Activated CD4-positive, alpha-beta T cell treated with anti-CD3 and anti-CD28 coated beads for 36 hours (primary cell): ENCODE data around the gene CDK19. TPM values are rescaled to one million over a fixed set of nuclear protein-coding genes. Genes with fewer than 3 reads are reported as not detected.
A peak's percentile ranks its signal among the peaks of the same experiment; 100 is the strongest.

ENCODE experiments used
- ATAC-seq: fragments of 200-7000 bp; cut with Tn5 transposase; one replicate; pipeline ENCODE4 v1.10.0; 2021; ENCODE audit warnings: mild to moderate bottlenecking, moderate library complexity
- CTCF ChIA-PET: fragments of 350-600 bp; sonication (Branson Sonifier 250); formaldehyde crosslinking; loops from one replicate; lab custom pipeline; 2021; ENCODE audit warnings: antibody characterized with exemption; lab: Charles Lee
- POLR2A ChIA-PET: fragments of 350-600 bp; sonication (Branson Sonifier 250); formaldehyde crosslinking; loops from one replicate; lab custom pipeline; 2021; ENCODE audit warnings: antibody characterized with exemption, inconsistent platforms; lab: Charles Lee
- DNase-seq: peaks from one replicate; pipeline ENCODE4 v3.0.0-alpha.2; 2020
- H3K27ac Mint-ChIP-seq: one replicate; pipeline ENCODE4 v1.8.0; 2021; ENCODE audit warnings: mixed read lengths
- H3K27me3 Mint-ChIP-seq: one replicate; pipeline ENCODE4 v1.8.0; 2021; ENCODE audit warnings: mixed read lengths
- H3K36me3 Mint-ChIP-seq: one replicate; pipeline ENCODE4 v1.8.0; 2021; ENCODE audit warnings: low read depth, mixed read lengths
- H3K4me1 Mint-ChIP-seq: one replicate; pipeline ENCODE4 v1.8.0; 2021; ENCODE audit warnings: mixed read lengths
- H3K4me3 Mint-ChIP-seq: one replicate; pipeline ENCODE4 v1.8.0; 2021; ENCODE audit warnings: mild to moderate bottlenecking, moderate library complexity, mixed read lengths
- H3K9me3 Mint-ChIP-seq: one replicate; pipeline ENCODE4 v1.8.0; 2021; ENCODE audit warnings: low read depth, mixed read lengths
- intact Hi-C, 2 experiments: fragments of 100-400 bp; cut with DNase I in 1 of 2; cut with micrococcal nuclease in 1 of 2; formaldehyde crosslinking; loops; one replicate each; pipeline versions ENCODE4 v1.14.2 to v1.15.1; 2022 to 2024; cut with DNase I, micrococcal nuclease
- total RNA-seq, 2 experiments: library from RNA; stranded (reverse); gene quantifications; one replicate each; pipeline ENCODE4 v1.2.3, GENCODE V29; 2021

Gene CDK19
- total RNA-seq, 2 experiments from 2014 or later, result 14.7 to 15.7 TPM

GRCh38 chr6:110681543-110682459, 133.5 kb downstream of the CDK19 start:
- ATAC-seq (peak; percentile 6), DNase-seq (no peak)
- intact Hi-C loops, result loop anchor here (1.0 to 5.0 kb wide), 9 partner anchors 132 to 1150 kb away; partner anchors contain the start of genes CDK19 (in 1 of the 2) and RPF2 (in 1 of the 2)
- no peak overlapping the region for H3K27ac Mint-ChIP-seq
- ChIA-PET POLR2A (interaction anchor here (0.5 to 1.7 kb wide), 6 partner anchors 133 to 300 kb away, joined by 3 to 8 read pairs (median 4); partner anchors contain the start of genes AMD1, CDK19 and RPF2), CTCF (interaction anchor here (0.6 to 3.4 kb wide), 47 partner anchors 7 to 538 kb away, joined by 3 to 28 read pairs (median 5); partner anchors contain the start of genes AMD1 and GTF3C6)
- no peaks in the 10 kb centered on the region for H3K27me3 Mint-ChIP-seq
- no peaks in the 10 kb centered on the region for H3K9me3 Mint-ChIP-seq
- H3K4me3 Mint-ChIP-seq, result no peak overlapping the region
- H3K36me3 Mint-ChIP-seq, result no peaks in the 10 kb centered on the region
- peaks cover 8% of the 10 kb centered on the region for H3K4me1 Mint-ChIP-seq

GRCh38 chr6:110676396-110676795, 138.9 kb downstream of the CDK19 start:
- H3K4me1 Mint-ChIP-seq, result no peaks in the 10 kb centered on the region
- POLR2A ChIA-PET, result no interaction called here
- CTCF ChIA-PET, result interaction anchor here (0.7 kb wide), 1 partner anchor 129 kb away, joined by 3 read pairs; no protein-coding TSS in a partner anchor

GRCh38 chr6:110674096-110674495, 141.2 kb downstream of the CDK19 start:
- Mint-ChIP-seq H3K4me1 (no peaks in the 10 kb centered on the region), H3K27ac (no peak overlapping the region), H3K27me3 (no peaks in the 10 kb centered on the region), H3K4me3 (no peak overlapping the region), H3K36me3 (no peaks in the 10 kb centered on the region), H3K9me3 (no peaks in the 10 kb centered on the region)
- intact Hi-C loops, result no loop called here
- no peak for ATAC-seq
- ChIA-PET CTCF (interaction anchor here (0.6 to 1.6 kb wide), 4 partner anchors 8 to 279 kb away, joined by 3 to 5 read pairs (median 4); no protein-coding TSS in a partner anchor), POLR2A (interaction anchor here (0.6 kb wide), 1 partner anchor 542 kb away, joined by 7 read pairs; no protein-coding TSS in a partner anchor)
- DNase-seq, result no peak

More at GRCh38 chr6:110676396-110676795, 138.9 kb downstream of the CDK19 start:
- H3K27me3 Mint-ChIP-seq, result no peaks in the 10 kb centered on the region
- no peaks in the 10 kb centered on the region for H3K36me3 Mint-ChIP-seq
- intact Hi-C loops, result no loop called here
- DNase-seq (no peak), ATAC-seq (no peak)
- no peak overlapping the region for H3K4me3 Mint-ChIP-seq
- H3K9me3 Mint-ChIP-seq, result no peaks in the 10 kb centered on the region
- no peak overlapping the region for H3K27ac Mint-ChIP-seq

- intact Hi-C loops, result no loop called here
- Mint-ChIP-seq H3K27me3 (no peaks in the 10 kb centered on the region), H3K27ac (no peak overlapping the region), H3K36me3 (no peaks in the 10 kb centered on the region), H3K4me3 (no peak overlapping the region), H3K4me1 (no peaks in the 10 kb centered on the region), H3K9me3 (no peaks in the 10 kb centered on the region)
- DNase-seq (no peak), ATAC-seq (no peak)
- ChIA-PET POLR2A (no interaction called here), CTCF (interaction anchor here (1.8 kb wide), 1 partner anchor 10 kb away, joined by 4 read pairs; no protein-coding TSS in a partner anchor)
Measured at GRCh38 chr6:110672122-110672521, 143.1 kb downstream of the CDK19 start.

GRCh38 chr6:110671447-110671846, 143.8 kb downstream of the CDK19 start:
- Mint-ChIP-seq H3K36me3 (peaks cover 1% of the 10 kb centered on the region), H3K4me3 (no peak overlapping the region), H3K4me1 (no peaks in the 10 kb centered on the region), H3K9me3 (no peaks in the 10 kb centered on the region), H3K27me3 (no peaks in the 10 kb centered on the region), H3K27ac (no peak overlapping the region)
- intact Hi-C loops, result no loop called here
- no peak for ATAC-seq
- DNase-seq, result no peak
- ChIA-PET POLR2A (no interaction called here), CTCF (interaction anchor here (1.4 to 1.8 kb wide), 2 partner anchors 11 to 248 kb away, joined by 3 to 4 read pairs; no protein-coding TSS in a partner anchor)

GRCh38 chr6:110665600-110665999, 149.7 kb downstream of the CDK19 start:
- peaks cover 2% of the 10 kb centered on the region for H3K4me1 Mint-ChIP-seq
- ChIA-PET POLR2A (interaction anchor here (0.6 kb wide), 1 partner anchor 198 kb away, joined by 3 read pairs; no protein-coding TSS in a partner anchor), CTCF (interaction anchor here (0.7 to 1.8 kb wide), 2 partner anchors 12 to 138 kb away, joined by 3 to 6 read pairs; no protein-coding TSS in a partner anchor)
- DNase-seq, result no peak
- ATAC-seq, result no peak
- no peaks in the 10 kb centered on the region for H3K27me3 Mint-ChIP-seq
- H3K4me3 Mint-ChIP-seq, result no peak overlapping the region
- H3K9me3 Mint-ChIP-seq, result no peaks in the 10 kb centered on the region
- intact Hi-C loops, result no loop called here
- peaks cover 7% of the 10 kb centered on the region for H3K36me3 Mint-ChIP-seq
- no peak overlapping the region for H3K27ac Mint-ChIP-seq

- no peak for ATAC-seq
- Mint-ChIP-seq H3K9me3 (no peaks in the 10 kb centered on the region), H3K4me3 (no peak overlapping the region), H3K36me3 (peaks cover 7% of the 10 kb centered on the region), H3K27ac (no peak overlapping the region), H3K4me1 (peaks cover 2% of the 10 kb centered on the region), H3K27me3 (no peaks in the 10 kb centered on the region)
- POLR2A ChIA-PET, result no interaction called here
- no peak for DNase-seq
- CTCF ChIA-PET, result interaction anchor here (1.8 kb wide), 1 partner anchor 11 kb away, joined by 6 read pairs; no protein-coding TSS in a partner anchor
- intact Hi-C loops, result no loop called here
Measured at GRCh38 chr6:110664933-110665332, 150.3 kb downstream of the CDK19 start.

- Mint-ChIP-seq H3K4me3 (no peak overlapping the region), H3K27ac (no peak overlapping the region), H3K9me3 (no peaks in the 10 kb centered on the region), H3K4me1 (peaks cover 2% of the 10 kb centered on the region), H3K27me3 (no peaks in the 10 kb centered on the region), H3K36me3 (peaks cover 7% of the 10 kb centered on the region)
- CTCF ChIA-PET, result interaction anchor here (1.2 to 1.4 kb wide), 3 partner anchors 15 to 130 kb away, joined by 3 to 6 read pairs (median 3); no protein-coding TSS in a partner anchor
- DNase-seq (no peak), ATAC-seq (no peak)
- intact Hi-C loops, result no loop called here
- POLR2A ChIA-PET, result no interaction called here
Measured at GRCh38 chr6:110662490-110663211, 152.6 kb downstream of the CDK19 start.

- CTCF ChIA-PET, result interaction anchor here (1.3 kb wide), 1 partner anchor 14 kb away, joined by 3 read pairs; no protein-coding TSS in a partner anchor
- Mint-ChIP-seq H3K36me3 (peaks cover 5% of the 10 kb centered on the region), H3K9me3 (no peaks in the 10 kb centered on the region), H3K4me1 (peaks cover 2% of the 10 kb centered on the region), H3K27me3 (no peaks in the 10 kb centered on the region), H3K27ac (no peak overlapping the region), H3K4me3 (no peak overlapping the region)
- POLR2A ChIA-PET, result no interaction called here
- ATAC-seq, result no peak
- DNase-seq, result no peak
- intact Hi-C loops, result no loop called here
Measured at GRCh38 chr6:110661414-110661813, 153.9 kb downstream of the CDK19 start.

GRCh38 chr6:110660066-110660655, 155.1 kb downstream of the CDK19 start:
- POLR2A ChIA-PET, result no interaction called here
- no peaks in the 10 kb centered on the region for H3K9me3 Mint-ChIP-seq
- ATAC-seq (no peak), DNase-seq (no peak)
- CTCF ChIA-PET, result interaction anchor here (1.1 kb wide), 1 partner anchor 22 kb away, joined by 3 read pairs; no protein-coding TSS in a partner anchor
- peaks cover 7% of the 10 kb centered on the region for H3K36me3 Mint-ChIP-seq
- H3K4me1 Mint-ChIP-seq, result peaks cover 2% of the 10 kb centered on the region
- H3K27ac Mint-ChIP-seq, result no peak overlapping the region
- no peaks in the 10 kb centered on the region for H3K27me3 Mint-ChIP-seq
- no peak overlapping the region for H3K4me3 Mint-ChIP-seq
- intact Hi-C loops, result no loop called here
